Memory B cell (primary cell): Measurements from ENCODE around the gene NCOA5.

ENCODE experiments used
- ATAC-seq: fragments of 150-1000 bp; cut with Tn5 transposase; 2 replicates; pipeline ENCODE4 v1.10.0; 2021; ENCODE audit warnings: low read depth, mild to moderate bottlenecking, moderate library complexity
- DNase-seq, 2 donors: peaks; one replicate each; pipeline ENCODE4 v3.0.0; 2022; ENCODE audit warnings: low spot score in 2 of 2
- H3K27ac Mint-ChIP-seq: one replicate; pipeline ENCODE4 v1.8.0; 2022; ENCODE audit warnings: mild to moderate bottlenecking, moderate library complexity, mixed read lengths
- H3K27me3 Mint-ChIP-seq: one replicate; pipeline ENCODE4 v1.8.0; 2022; ENCODE audit warnings: mixed read lengths
- H3K36me3 Mint-ChIP-seq: one replicate; pipeline ENCODE4 v1.8.0; 2022; ENCODE audit warnings: mild to moderate bottlenecking, mixed read lengths
- H3K4me1 Mint-ChIP-seq: one replicate; pipeline ENCODE4 v1.8.0; 2022; ENCODE audit warnings: mixed read lengths
- H3K4me3 Mint-ChIP-seq: one replicate; pipeline ENCODE4 v1.8.0; 2022; ENCODE audit warnings: mild to moderate bottlenecking, moderate library complexity, mixed read lengths
- H3K9me3 Mint-ChIP-seq: one replicate; pipeline ENCODE4 v1.8.0; 2022; ENCODE audit warnings: mixed read lengths

The NCOA5 gene

DNA sequence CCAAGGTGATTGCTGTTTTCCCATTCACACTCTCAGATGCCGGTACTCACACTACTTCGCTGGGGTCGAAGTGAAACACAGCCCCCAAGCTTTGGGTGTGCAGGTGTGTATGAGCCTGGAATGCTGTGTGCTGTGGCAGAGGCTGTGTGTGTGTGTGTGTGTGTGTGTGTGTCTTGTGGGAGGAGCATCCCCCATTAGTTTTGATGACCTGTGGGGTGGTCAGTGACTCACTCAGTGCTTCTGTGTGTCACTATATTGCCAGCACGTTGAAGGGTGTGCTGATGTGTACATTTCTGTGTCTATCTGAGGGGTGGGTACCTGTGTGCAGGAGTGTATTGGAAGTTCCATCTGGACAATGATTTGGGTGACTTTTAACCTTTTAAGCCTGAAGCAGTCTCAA, 65.8 kb downstream of the NCOA5 start:
- H3K4me1 Mint-ChIP-seq = peaks cover 21% of the 10 kb centered on the region
- DNase-seq = no peak
- H3K9me3 Mint-ChIP-seq = no peaks in the 10 kb centered on the region
- no peak for ATAC-seq
- no peak overlapping the region for H3K4me3 Mint-ChIP-seq
- H3K27ac Mint-ChIP-seq = no peak overlapping the region
- H3K36me3 Mint-ChIP-seq = no peaks in the 10 kb centered on the region
- H3K27me3 Mint-ChIP-seq = peaks cover 32% of the 10 kb centered on the region

DNA sequence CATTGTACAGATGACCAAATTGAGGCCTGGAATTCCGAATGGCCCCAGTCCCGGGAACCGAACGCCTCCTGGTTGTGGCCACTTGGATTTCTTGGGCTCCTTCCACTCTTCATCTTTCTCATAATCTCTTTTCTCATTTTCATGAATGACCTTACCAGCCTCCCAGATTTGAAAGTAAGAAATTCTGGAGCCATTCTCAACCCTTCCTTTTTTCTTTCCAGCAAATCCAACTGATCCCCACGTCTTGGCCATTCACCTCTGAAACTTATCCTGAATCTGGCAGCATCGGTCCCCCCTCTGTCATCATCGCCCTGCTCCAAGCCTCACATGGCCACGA, 66.6 kb downstream of the NCOA5 start:
- H3K9me3 Mint-ChIP-seq = no peaks in the 10 kb centered on the region
- H3K27ac Mint-ChIP-seq = no peak overlapping the region
- H3K27me3 Mint-ChIP-seq = peaks cover 28% of the 10 kb centered on the region
- no peaks in the 10 kb centered on the region for H3K36me3 Mint-ChIP-seq
- H3K4me3 Mint-ChIP-seq = no peak overlapping the region
- ATAC-seq (no peak), DNase-seq (no peak)
- H3K4me1 Mint-ChIP-seq = peaks cover 21% of the 10 kb centered on the region

DNA sequence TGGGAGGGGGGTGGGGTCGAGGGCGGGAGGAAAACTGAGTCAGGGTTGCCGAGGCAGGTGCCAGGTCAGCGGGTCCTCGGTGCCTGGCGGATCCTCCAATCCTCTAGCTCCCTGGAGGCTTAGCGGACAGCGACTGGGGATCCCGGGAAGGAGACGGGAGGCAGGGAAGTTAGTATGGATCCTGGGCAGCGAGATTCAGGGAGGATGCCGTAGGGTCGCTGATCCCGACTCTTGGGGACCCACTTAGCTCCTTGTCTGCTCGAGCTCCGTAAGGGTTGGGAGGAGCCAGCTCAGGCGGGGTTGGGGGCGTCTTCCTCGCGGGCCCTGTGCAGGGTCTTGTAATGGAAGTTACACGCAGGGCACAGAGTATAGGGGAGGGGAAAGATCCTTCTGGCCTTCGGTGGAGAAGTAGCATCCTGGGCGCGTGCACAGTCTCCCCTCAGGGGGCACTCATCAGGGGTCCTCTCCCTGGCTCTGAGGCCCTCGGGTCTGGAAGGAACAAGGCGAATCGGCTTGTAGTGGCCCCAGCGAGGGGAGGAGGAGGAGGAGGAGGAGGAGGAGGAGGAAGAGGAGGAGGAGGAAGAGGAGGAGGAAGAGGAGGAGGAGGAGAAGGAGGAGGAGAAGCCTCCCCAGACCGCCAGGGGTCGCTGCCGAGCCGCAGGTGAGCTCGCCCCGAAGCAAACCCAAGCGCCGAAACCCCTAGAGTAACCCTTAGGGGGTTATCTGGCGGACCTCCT, 67.2 kb downstream of the NCOA5 start:
- peaks cover 31% of the 10 kb centered on the region for H3K27me3 Mint-ChIP-seq
- DNase-seq (peak; percentile 77 to 83), ATAC-seq (peak; percentile 73)
- H3K36me3 Mint-ChIP-seq = no peaks in the 10 kb centered on the region
- H3K9me3 Mint-ChIP-seq = no peaks in the 10 kb centered on the region
- peak overlapping the region; percentile 76 for H3K4me3 Mint-ChIP-seq
- no peak overlapping the region for H3K27ac Mint-ChIP-seq
- peaks cover 21% of the 10 kb centered on the region for H3K4me1 Mint-ChIP-seq

DNA sequence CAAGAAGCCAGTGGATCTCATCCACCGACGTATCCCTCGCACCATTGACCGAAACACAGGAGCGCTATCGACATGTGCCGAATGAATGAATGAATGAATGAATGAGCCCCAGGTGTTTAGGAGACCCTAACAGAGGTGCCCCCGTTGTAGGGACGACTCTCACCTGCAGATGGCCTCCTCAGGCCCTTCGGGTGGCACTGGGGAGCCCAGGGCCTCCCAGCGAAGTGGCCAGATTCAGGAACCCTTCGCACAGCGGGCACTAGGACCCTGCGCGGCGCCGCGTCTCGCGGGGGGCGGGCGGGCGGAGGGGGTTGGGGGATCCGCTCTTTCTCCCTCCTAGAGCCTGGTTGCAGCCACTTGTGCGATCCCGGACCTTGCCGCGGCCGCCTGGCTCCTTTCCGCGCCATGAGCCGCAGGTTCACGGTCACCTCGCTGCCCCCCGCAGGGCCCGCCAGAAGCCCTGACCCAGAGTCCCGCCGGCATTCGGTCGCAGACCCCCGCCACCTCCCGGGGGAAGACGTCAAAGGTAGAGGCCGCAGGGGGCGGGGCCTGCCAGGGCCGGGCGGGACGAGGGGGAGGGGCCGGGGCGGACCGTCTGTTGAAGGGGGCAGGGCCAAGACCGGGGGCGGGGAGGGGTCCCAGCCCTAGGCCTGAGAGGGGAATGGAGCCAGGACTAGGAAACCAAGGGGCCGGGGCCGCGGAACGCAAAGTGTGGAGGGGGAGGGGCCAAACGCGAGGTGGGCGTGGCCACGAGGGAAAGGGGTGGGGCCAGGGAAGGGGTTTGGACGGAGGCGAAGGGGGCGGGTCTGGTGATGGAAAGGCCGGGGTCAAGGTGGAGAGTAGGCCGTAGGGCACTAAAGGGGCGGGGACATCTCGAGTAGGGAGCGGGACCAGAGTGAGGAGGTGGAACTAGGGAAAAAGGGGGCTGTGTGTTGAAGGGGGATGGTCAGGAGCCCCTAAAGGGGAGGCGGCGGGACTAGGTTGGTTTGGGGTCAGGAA, 68.1 kb downstream of the NCOA5 start:
- ATAC-seq = peak; percentile 59
- peak overlapping the region; percentile 76 for H3K4me3 Mint-ChIP-seq
- H3K4me1 Mint-ChIP-seq = peaks cover 21% of the 10 kb centered on the region
- H3K27me3 Mint-ChIP-seq = peaks cover 31% of the 10 kb centered on the region
- peak in 1 of 2 donors; percentile 48 for DNase-seq
- H3K9me3 Mint-ChIP-seq = no peaks in the 10 kb centered on the region
- H3K36me3 Mint-ChIP-seq = no peaks in the 10 kb centered on the region
- H3K27ac Mint-ChIP-seq = no peak overlapping the region

DNA sequence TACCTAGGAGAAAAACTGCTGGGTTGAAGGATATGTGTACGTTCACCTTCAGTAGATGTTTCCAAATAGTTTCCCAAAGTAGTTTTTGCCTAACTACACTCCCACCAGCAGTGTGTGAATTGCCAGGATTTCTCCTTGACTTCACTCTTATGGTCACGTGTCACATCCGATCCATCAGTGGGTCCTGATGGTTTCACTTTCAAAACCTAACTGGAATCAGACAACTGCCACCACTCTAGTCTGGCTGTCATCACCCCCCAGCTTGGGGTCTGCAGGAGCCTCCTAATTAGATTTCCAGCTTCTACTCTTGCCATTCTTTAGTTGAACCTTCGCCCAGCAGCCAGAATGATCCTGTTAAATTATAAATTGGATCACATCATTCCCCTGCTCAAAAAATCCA, 69.2 kb downstream of the NCOA5 start:
- Mint-ChIP-seq H3K4me3 (peak overlapping the region; percentile 18), H3K27me3 (peaks cover 32% of the 10 kb centered on the region), H3K4me1 (peaks cover 21% of the 10 kb centered on the region), H3K27ac (no peak overlapping the region), H3K9me3 (no peaks in the 10 kb centered on the region), H3K36me3 (no peaks in the 10 kb centered on the region)
- ATAC-seq (no peak), DNase-seq (no peak)

DNA sequence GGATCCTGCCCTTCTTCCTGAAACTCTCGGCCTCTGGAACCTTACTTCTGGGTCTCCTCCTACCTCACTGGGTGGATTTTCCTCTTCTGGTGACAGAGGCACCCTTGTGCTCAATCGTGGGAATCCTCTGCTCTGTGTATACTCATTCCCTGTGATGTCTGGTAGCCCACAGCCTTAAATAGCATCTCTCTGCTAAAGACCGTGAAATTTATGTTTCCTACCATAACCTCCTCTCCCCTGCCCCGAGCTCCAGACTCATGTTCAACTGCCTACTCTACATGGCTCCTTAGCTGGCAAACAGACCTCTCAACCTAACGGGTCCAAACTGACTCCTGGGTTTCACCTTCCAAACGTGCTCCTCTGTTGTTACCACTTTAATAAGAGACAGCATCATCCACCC, 71.2 kb downstream of the NCOA5 start:
- no peak for ATAC-seq
- peaks cover 19% of the 10 kb centered on the region for H3K27me3 Mint-ChIP-seq

DNA sequence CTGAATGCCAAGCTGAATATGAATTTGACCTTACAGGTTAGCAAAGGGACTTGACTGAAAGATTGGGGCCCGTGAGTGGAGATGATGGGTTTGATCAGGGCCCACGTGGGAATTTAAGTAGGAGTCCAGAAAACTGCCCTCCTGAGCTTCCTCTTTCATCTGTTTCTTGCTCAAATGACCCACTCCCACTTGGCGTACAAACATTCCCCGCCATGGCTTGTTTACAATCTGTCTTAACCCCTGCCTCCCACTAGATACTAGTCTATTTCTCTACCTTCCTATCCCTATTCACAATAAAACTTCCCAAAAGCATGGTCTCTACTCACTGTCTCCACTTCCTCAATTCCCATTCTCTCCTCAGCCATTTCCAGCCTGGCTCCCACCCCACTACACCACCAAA, 71.7 kb downstream of the NCOA5 start:
- peaks cover 24% of the 10 kb centered on the region for H3K4me1 Mint-ChIP-seq
- H3K27me3 Mint-ChIP-seq = peaks cover 15% of the 10 kb centered on the region
- H3K27ac Mint-ChIP-seq = no peak overlapping the region
- no peak for DNase-seq
- H3K36me3 Mint-ChIP-seq = no peaks in the 10 kb centered on the region
- no peak overlapping the region for H3K4me3 Mint-ChIP-seq
- no peak for ATAC-seq
- H3K9me3 Mint-ChIP-seq = no peaks in the 10 kb centered on the region

More for the DNA sequence above, 71.2 kb downstream of the NCOA5 start:
- Mint-ChIP-seq H3K4me3 (no peak overlapping the region), H3K36me3 (no peaks in the 10 kb centered on the region), H3K4me1 (peaks cover 29% of the 10 kb centered on the region), H3K9me3 (no peaks in the 10 kb centered on the region), H3K27ac (no peak overlapping the region)
- no peak for DNase-seq

DNA sequence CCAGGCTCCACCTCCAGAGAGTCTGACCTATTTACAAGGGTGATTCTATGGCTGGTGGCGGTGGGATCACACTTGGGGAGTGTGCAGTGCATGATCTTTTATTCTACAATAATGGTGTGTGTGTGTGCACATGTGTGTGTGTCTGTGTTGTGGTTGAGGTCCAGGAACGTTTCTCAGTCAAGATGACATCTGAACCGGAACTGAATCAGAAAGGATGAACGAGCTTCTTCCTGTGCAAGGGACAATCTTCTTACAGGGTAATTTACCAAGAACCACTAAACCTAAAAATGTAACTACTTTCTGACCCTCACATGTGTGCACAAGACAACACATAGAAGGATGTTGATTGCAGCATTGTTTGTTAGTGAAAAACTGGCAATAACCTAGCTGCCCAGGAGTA, 72.5 kb downstream of the NCOA5 start:
- DNase-seq (no peak), ATAC-seq (no peak)
- H3K36me3 Mint-ChIP-seq = no peaks in the 10 kb centered on the region
- peaks cover 21% of the 10 kb centered on the region for H3K27me3 Mint-ChIP-seq
- H3K9me3 Mint-ChIP-seq = no peaks in the 10 kb centered on the region
- no peak overlapping the region for H3K4me3 Mint-ChIP-seq
- no peak overlapping the region for H3K27ac Mint-ChIP-seq
- peaks cover 23% of the 10 kb centered on the region for H3K4me1 Mint-ChIP-seq

DNA sequence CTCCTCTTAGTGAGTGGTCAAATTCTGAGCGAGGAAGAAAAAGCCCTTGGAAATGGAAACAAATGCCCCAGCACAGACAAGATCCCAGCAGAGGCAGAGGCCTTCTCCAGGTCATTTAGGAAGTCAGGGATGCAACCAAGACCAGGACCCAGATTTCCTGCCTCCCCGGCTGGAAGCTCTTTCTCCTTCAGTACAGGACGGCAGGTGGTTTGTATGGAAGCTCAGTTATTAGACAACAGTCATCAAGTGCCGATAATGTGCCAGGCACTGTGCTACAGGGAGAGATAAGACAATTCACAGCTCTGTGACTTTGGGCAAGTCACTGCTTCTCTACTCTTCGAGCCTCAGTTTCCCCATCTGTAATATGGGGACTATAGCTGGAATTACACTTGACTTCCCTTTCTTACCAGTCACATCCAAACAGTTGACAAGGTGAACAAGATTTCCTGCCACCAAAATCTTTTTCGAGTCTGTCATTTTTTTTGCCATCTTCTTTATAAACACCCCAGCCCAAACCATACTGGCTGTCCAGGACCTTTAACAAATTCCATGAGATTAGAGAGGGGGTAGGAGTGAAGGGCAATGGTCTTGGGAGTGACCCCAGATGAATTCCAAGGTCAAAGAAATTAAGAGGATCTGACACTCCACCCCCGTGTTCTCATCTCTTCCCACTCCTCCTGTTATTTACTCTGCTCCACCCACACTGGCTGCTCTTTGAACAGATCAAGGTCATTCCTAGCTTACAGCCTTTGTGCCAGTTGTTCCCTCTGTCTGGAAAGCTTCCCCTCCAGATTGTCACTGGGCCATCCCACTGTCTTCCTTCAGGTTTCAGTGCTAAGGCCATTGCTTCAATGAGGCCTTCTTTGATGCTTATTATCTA, 75.0 kb downstream of the NCOA5 start:
- Mint-ChIP-seq H3K27me3 (peaks cover 29% of the 10 kb centered on the region), H3K9me3 (peaks cover 3% of the 10 kb centered on the region), H3K4me1 (peaks cover 28% of the 10 kb centered on the region), H3K4me3 (peak overlapping the region; percentile 31), H3K27ac (no peak overlapping the region), H3K36me3 (no peaks in the 10 kb centered on the region)
- no peak for DNase-seq
- no peak for ATAC-seq

DNA sequence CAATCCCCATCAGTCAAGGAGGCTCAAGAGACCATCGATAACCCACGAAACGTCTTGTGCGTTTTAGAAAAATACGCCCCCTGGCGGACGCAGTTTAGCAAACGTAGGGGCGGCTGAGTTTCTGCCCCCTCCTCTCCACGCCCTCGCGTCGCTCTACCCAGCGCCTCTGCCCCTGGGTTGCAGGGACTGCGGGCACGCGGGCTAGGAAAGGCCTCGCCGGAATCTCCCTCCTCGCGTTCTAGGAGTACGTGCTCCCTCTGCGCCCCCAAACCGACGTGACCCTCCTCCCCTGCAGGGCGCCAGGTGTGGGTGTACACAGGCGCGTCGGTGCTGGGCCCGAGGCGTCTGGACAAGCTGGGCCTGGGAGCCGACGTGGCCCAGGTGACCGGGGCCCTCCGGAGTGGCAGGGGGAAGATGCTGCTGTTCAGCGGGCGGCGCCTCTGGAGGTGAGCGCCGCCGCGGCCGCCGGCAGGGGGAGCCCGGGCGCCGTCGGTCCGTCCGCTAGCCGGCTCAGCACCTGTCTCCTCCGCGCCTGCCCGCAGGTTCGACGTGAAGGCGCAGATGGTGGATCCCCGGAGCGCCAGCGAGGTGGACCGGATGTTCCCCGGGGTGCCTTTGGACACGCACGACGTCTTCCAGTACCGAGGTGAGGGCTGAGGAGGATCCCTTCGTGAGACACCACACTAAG, 75.8 kb downstream of the NCOA5 start:
- Mint-ChIP-seq H3K4me1 (peaks cover 36% of the 10 kb centered on the region), H3K4me3 (peak overlapping the region; percentile 52), H3K27me3 (peaks cover 35% of the 10 kb centered on the region), H3K9me3 (peaks cover 3% of the 10 kb centered on the region), H3K27ac (no peak overlapping the region), H3K36me3 (no peaks in the 10 kb centered on the region)
- peak; percentile 68 to 71 for DNase-seq
- ATAC-seq = peak; percentile 85

DNA sequence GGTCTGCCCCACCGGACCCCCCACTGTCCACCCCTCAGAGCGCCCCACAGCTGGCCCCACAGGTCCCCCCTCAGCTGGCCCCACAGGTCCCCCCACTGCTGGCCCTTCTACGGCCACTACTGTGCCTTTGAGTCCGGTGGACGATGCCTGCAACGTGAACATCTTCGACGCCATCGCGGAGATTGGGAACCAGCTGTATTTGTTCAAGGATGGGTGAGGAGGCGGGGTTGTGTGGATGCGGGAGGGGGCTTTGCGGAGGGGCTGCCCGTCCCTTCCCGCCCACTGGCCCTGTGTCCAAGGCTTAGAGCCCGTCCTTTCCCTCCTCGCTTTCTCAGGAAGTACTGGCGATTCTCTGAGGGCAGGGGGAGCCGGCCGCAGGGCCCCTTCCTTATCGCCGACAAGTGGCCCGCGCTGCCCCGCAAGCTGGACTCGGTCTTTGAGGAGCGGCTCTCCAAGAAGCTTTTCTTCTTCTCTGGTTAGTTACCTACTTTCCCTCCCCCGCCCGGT, 76.4 kb downstream of the NCOA5 start:
- ATAC-seq = no peak
- Mint-ChIP-seq H3K27ac (no peak overlapping the region), H3K27me3 (peaks cover 38% of the 10 kb centered on the region), H3K4me3 (no peak overlapping the region), H3K9me3 (peaks cover 3% of the 10 kb centered on the region), H3K4me1 (peaks cover 39% of the 10 kb centered on the region), H3K36me3 (no peaks in the 10 kb centered on the region)
- no peak for DNase-seq

DNA sequence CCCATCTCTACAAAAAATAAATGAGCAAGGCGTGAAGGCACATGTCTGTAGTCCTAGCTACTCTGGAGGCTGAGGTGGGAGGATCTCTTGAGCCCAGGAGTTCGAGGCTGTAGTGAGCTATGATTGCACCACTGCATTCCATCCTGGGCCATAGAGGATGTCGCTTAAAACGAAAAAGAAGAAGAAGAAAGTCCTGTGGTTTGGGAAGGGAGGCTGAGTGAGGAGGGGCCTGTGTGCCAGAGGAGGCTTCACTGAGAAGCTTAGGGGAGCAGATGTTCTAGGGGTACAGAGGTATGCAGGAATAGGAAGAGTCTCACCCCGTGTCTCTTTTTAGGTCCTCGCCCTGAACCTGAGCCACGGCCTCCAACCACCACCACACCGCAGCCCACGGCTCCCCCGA, 76.8 kb downstream of the NCOA5 start:
- DNase-seq (no peak), ATAC-seq (no peak)
- Mint-ChIP-seq H3K9me3 (peaks cover 3% of the 10 kb centered on the region), H3K4me3 (peak overlapping the region; percentile 24), H3K27me3 (peaks cover 38% of the 10 kb centered on the region), H3K27ac (no peak overlapping the region), H3K36me3 (no peaks in the 10 kb centered on the region), H3K4me1 (peaks cover 43% of the 10 kb centered on the region)
